Liver (tissue), 3 donors: ENCODE data around the gene SLIT3.

Source experiments
- EGR1 ChIP-seq, 2 donors: IDR thresholded peaks; 2 replicates each; pipeline ENCODE4 v1.6.1; 2016 to 2018; ENCODE audit warnings: antibody characterized with exemption in 2 of 2, low read depth in 2 of 2
- FOXA1 ChIP-seq: IDR thresholded peaks from 2 replicates; pipeline ENCODE4 v1.6.1; 2016; ENCODE audit warnings: antibody characterized with exemption
- GABPA ChIP-seq, 2 donors: IDR thresholded peaks in 1 of 2; conservative IDR thresholded peaks in 1 of 2; 2 replicates each; pipeline ENCODE4 v1.6.1; 2016; ENCODE audit warnings: antibody characterized with exemption in 2 of 2, mild to moderate bottlenecking in 1 of 2, moderate library complexity in 1 of 2
- JUND ChIP-seq, 2 donors: IDR thresholded peaks; 2 replicates each; pipeline ENCODE4 v1.6.1; 2016; ENCODE audit warnings: antibody characterized with exemption in 2 of 2
- RAD21 ChIP-seq, 2 donors: IDR thresholded peaks; 2 replicates each; pipeline ENCODE4 v1.6.1; 2016; ENCODE audit warnings: antibody characterized with exemption in 2 of 2, mild to moderate bottlenecking in 2 of 2
- RXRA ChIP-seq, 2 donors: IDR thresholded peaks; 2 replicates each; pipeline ENCODE4 v1.6.1; 2017 to 2018; ENCODE audit warnings: antibody characterized with exemption in 2 of 2, mild to moderate bottlenecking in 1 of 2
- SP1 ChIP-seq: IDR thresholded peaks from 2 replicates; pipeline ENCODE4 v1.6.1; 2018; ENCODE audit warnings: antibody characterized with exemption, mild to moderate bottlenecking
- TAF1 ChIP-seq: conservative IDR thresholded peaks from 2 replicates; pipeline ENCODE4 v1.6.1; 2016; ENCODE audit warnings: antibody characterized with exemption, mild to moderate bottlenecking
- YY1 ChIP-seq: IDR thresholded peaks from 2 replicates; pipeline ENCODE4 v1.6.1; 2016; ENCODE audit warnings: antibody characterized with exemption, mild to moderate bottlenecking
- TF ChIP-seq, protein P1 (sequence below): fragments of 150-350 bp; IDR thresholded peaks from 2 replicates; pipeline ENCODE4 v1.5.1; 2017; ENCODE audit warnings: improper control_type of control experiment, low read depth, low read length; ENCODE audit not compliant: missing input control
- TF ChIP-seq, protein P2 (sequence below): IDR thresholded peaks from 2 replicates; pipeline ENCODE4 v1.6.1; 2016; ENCODE audit warnings: antibody characterized with exemption, mild to moderate bottlenecking
- donor health status: healthy.
- donor health status: healthy.

DNA sequence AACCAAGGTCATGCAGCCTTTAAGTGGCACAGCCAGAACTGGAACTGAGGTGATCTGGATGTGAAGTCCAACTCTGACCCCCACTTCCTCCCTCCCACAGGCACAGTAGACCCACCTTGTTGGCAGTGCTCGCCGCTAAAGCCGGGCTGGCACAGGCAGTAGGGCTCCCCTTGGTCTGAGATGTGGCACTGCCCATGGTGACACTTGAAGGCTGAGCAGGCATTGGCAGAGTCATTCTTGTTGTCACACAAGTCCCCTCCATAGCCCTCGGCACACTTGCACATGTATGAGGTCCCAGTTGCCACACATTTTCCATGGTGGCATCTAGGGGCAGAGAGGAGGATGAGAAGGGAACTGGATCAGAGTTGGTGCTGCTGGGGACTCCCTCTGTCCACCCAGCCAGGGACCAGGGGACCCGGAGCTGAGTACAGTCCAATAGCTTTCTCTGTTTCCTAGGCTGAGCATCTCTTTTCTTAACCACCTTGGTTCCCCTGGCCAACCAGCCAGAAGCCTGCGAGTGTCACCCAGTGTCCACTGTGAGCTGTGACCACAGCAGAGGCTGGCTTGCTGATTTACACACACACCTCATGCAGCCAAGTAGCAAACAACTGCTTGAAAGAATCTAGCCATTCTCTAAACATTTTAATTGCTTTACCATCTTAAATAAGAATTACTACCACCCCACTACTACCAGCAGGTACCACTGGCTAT lies 631.1 kb downstream of the SLIT3 start:
- TF ChIP-seq, protein P1, sequence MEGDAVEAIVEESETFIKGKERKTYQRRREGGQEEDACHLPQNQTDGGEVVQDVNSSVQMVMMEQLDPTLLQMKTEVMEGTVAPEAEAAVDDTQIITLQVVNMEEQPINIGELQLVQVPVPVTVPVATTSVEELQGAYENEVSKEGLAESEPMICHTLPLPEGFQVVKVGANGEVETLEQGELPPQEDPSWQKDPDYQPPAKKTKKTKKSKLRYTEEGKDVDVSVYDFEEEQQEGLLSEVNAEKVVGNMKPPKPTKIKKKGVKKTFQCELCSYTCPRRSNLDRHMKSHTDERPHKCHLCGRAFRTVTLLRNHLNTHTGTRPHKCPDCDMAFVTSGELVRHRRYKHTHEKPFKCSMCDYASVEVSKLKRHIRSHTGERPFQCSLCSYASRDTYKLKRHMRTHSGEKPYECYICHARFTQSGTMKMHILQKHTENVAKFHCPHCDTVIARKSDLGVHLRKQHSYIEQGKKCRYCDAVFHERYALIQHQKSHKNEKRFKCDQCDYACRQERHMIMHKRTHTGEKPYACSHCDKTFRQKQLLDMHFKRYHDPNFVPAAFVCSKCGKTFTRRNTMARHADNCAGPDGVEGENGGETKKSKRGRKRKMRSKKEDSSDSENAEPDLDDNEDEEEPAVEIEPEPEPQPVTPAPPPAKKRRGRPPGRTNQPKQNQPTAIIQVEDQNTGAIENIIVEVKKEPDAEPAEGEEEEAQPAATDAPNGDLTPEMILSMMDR = no peak
- TF ChIP-seq RXRA (IDR thresholded peaks at IDR 0.05) = no peak
- TF ChIP-seq JUND (IDR thresholded peaks at IDR 0.05) = no peak
- TF ChIP-seq GABPA (IDR thresholded peaks at IDR 0.05 in 1 of 2, conservative IDR thresholded peaks at IDR 0.05 in 1 of 2) = no peak
- TF ChIP-seq RAD21 (IDR thresholded peaks at IDR 0.05) = no peak
- TF ChIP-seq EGR1 (IDR thresholded peaks at IDR 0.05; ENCODE audit: low read depth in 2 of 2) = no peak
- TF ChIP-seq, protein P2, sequence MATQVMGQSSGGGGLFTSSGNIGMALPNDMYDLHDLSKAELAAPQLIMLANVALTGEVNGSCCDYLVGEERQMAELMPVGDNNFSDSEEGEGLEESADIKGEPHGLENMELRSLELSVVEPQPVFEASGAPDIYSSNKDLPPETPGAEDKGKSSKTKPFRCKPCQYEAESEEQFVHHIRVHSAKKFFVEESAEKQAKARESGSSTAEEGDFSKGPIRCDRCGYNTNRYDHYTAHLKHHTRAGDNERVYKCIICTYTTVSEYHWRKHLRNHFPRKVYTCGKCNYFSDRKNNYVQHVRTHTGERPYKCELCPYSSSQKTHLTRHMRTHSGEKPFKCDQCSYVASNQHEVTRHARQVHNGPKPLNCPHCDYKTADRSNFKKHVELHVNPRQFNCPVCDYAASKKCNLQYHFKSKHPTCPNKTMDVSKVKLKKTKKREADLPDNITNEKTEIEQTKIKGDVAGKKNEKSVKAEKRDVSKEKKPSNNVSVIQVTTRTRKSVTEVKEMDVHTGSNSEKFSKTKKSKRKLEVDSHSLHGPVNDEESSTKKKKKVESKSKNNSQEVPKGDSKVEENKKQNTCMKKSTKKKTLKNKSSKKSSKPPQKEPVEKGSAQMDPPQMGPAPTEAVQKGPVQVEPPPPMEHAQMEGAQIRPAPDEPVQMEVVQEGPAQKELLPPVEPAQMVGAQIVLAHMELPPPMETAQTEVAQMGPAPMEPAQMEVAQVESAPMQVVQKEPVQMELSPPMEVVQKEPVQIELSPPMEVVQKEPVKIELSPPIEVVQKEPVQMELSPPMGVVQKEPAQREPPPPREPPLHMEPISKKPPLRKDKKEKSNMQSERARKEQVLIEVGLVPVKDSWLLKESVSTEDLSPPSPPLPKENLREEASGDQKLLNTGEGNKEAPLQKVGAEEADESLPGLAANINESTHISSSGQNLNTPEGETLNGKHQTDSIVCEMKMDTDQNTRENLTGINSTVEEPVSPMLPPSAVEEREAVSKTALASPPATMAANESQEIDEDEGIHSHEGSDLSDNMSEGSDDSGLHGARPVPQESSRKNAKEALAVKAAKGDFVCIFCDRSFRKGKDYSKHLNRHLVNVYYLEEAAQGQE = no peak
- TF ChIP-seq FOXA1 = no peak
- no peak for TF ChIP-seq YY1
- TF ChIP-seq SP1 = no peak
- TF ChIP-seq TAF1 = no peak
